HepG2 (cell line): ENCODE data around the gene PLLP. TPM values are rescaled to one million over a fixed set of nuclear protein-coding genes. Genes with fewer than 3 reads are reported as not detected.

Experiments used
- ATAC-seq: fragments of 200-7000 bp; cut with Tn5 transposase; 3 replicates; pipeline ENCODE4 v1.9.1; 2020; ENCODE audit warnings: mild to moderate bottlenecking, moderate library complexity
- BruUV-seq: library from RNA; stranded (reverse); fragments of 400-500 nt; replicated peaks from 2 replicates; lab custom pipeline; 2021; lab: Mats Ljungman, UMichigan
- CTCF ChIA-PET: fragments of 300-600 bp; formaldehyde crosslinking; extraction: SDS; loops from one replicate; lab custom pipeline; 2021; ENCODE audit warnings: low total read pairs, inconsistent platforms, low intra/inter-chr PET ratio; lab: Yijun Ruan, JAX
- POLR2A ChIA-PET: fragments of 350-600 bp; sonication (Branson Sonifier 250); formaldehyde crosslinking; loops from one replicate; lab custom pipeline; 2020; ENCODE audit warnings: antibody characterized with exemption, inconsistent platforms; lab: Yijun Ruan, JAX
- DNase-seq: peaks from one replicate; pipeline ENCODE4 v3.0.0-alpha.2; 2015; ENCODE audit warnings: low spot score
- FAIRE-seq: peaks from 3 replicates; lab custom pipeline; 2011; peaks lifted over from hg19 to GRCh38; lab: Jason Lieb, UNC
- H2AFZ ChIP-seq: one replicate; pipeline ENCODE4 v1.6.1; 2011; ENCODE audit warnings: low read length, inconsistent platforms
- H3K27ac ChIP-seq: fragments of 300-600 bp; 3 replicates; pipeline ENCODE4 v1.8.0; 2011; ENCODE audit warnings: mixed run types, mild to moderate bottlenecking, mixed read lengths, low read length, inconsistent platforms; ENCODE audit not compliant: insufficient read depth; ENCODE audit errors: extremely low read length
- H3K27me3 ChIP-seq, 2 experiments: fragments of 200-600 bp in 1 of 2; 2 replicates in 1 of 2; 3 replicates in 1 of 2; pipeline versions ENCODE4 v1.6.0 to v1.8.0; 2011; ENCODE audit warnings: low read length in 2 of 2, mild to moderate bottlenecking in 2 of 2, moderate library complexity in 2 of 2, inconsistent platforms in 1 of 2; ENCODE audit not compliant: insufficient read depth in 2 of 2, control insufficient read depth in 1 of 2
- H3K36me3 ChIP-seq, 2 experiments: fragments of 200-600 bp in 1 of 2; replicated peaks in 1 of 2; 2 replicates in 1 of 2; 3 replicates in 1 of 2; pipeline versions ENCODE4 v1.5.1 to v1.8.0; 2011; ENCODE audit warnings: low read length in 2 of 2, inconsistent platforms in 1 of 2; ENCODE audit not compliant: insufficient read depth in 2 of 2, control insufficient read depth in 1 of 2
- H3K4me1 ChIP-seq: 2 replicates; pipeline ENCODE4 v1.5.1; 2012; ENCODE audit warnings: low read length, inconsistent platforms; ENCODE audit not compliant: insufficient read depth
- H3K4me2 ChIP-seq: 2 replicates; pipeline ENCODE4 v1.6.0; 2011; ENCODE audit warnings: low read depth, low read length, inconsistent platforms
- H3K4me3 ChIP-seq, 3 experiments: fragments of 200-600 bp in 1 of 3; sonication (generic), shearing (Covaris generic) in 1 of 3; replicated peaks in 1 of 3; 2 replicates each; pipeline ENCODE4 v1.5.1; 2011 to 2016; ENCODE audit warnings: low read length in 3 of 3, inconsistent platforms in 2 of 3, low read depth in 2 of 3, mild to moderate bottlenecking in 2 of 3, control low read depth in 1 of 3, mixed read lengths in 1 of 3; ENCODE audit not compliant: insufficient read depth in 1 of 3
- H3K79me2 ChIP-seq: one replicate; pipeline ENCODE4 v1.6.1; 2011; ENCODE audit warnings: low read length, inconsistent platforms; ENCODE audit not compliant: insufficient read depth
- H3K9ac ChIP-seq: 2 replicates; pipeline ENCODE4 v1.6.0; 2011; ENCODE audit warnings: mild to moderate bottlenecking, low read depth, low read length, inconsistent platforms; ENCODE audit not compliant: insufficient read depth
- H3K9me3 ChIP-seq: 2 replicates; pipeline ENCODE4 v1.5.1; 2012; ENCODE audit warnings: mild to moderate bottlenecking, low read length
- H4K20me1 ChIP-seq: 2 replicates; pipeline ENCODE4 v1.6.0; 2011; ENCODE audit warnings: inconsistent platforms, mild to moderate bottlenecking, low read length, moderate library complexity; ENCODE audit not compliant: insufficient read depth
- IKZF4 ChIP-seq: sonication (generic); formaldehyde crosslinking; IDR thresholded peaks from 2 replicates; pipeline ENCODE4 v1.5.1; 2020; ENCODE audit warnings: borderline replicate concordance, mild to moderate bottlenecking, low read depth, missing genetic modification reagents; ENCODE audit errors: not compliant biosample characterization
- PCBP1 ChIP-seq: fragments of 200-400 bp; formaldehyde crosslinking; IDR thresholded peaks from 2 replicates; pipeline ENCODE4 v1.6.1; 2017; ENCODE audit warnings: mild to moderate bottlenecking, low read depth, low read length, borderline replicate concordance
- POLR2AphosphoS2 ChIP-seq: IDR thresholded peaks from 2 replicates; pipeline ENCODE4 v1.6.1; 2011; ENCODE audit warnings: low read depth, low read length, improper control_type of control experiment
- POLR2G ChIP-seq: fragments of 200-400 bp; formaldehyde crosslinking; IDR thresholded peaks from 2 replicates; pipeline ENCODE4 v1.6.1; 2018; ENCODE audit warnings: mild to moderate bottlenecking, low read depth, low read length, moderate library complexity
- RBM22 ChIP-seq: fragments of 200-400 bp; formaldehyde crosslinking; optimal IDR thresholded peaks from 2 replicates; pipeline ENCODE3; 2017; ENCODE audit warnings: mild to moderate bottlenecking, low read length, moderate library complexity
- WGBS: methylation state at CpG from one replicate; pipeline ENCODE4 v1.1.6; 2017; ENCODE audit warnings: low lambda C conversion rate; 5-methylcytosine and 5-hydroxymethylcytosine counted together
- in situ Hi-C: cut with HindIII; loops from 2 replicates; pipeline ENCODE4 v1.10.0; 2017; ENCODE audit warnings: low pct_unique_long_range_greater_than_20kb; ENCODE audit not compliant: extremely low pct_ligation_motif_present
- intact Hi-C: fragments of 100-400 bp; cut with micrococcal nuclease; formaldehyde crosslinking; loops from one replicate; pipeline ENCODE4 v1.10.0; 2022; ENCODE audit not compliant: unreplicated experiment
- polyA plus RNA-seq, 8 experiments: library from polyadenylated mRNA; depleted of rRNA in 3 of 8; stranded (reverse) in 7 of 8; unstranded in 1 of 8; fragments of >200 nt; fragmentation: Illumina TruSeq in 4 of 8; extraction: Trizol in 4 of 8; gene quantifications; 2 replicates each; pipeline versions ENCODE4 v1.2.1 to v1.2.3, GENCODE V29; 2011 to 2016; ENCODE audit warnings: low read depth in 4 of 8, missing spikeins in 1 of 8, mixed read lengths in 1 of 8; ENCODE audit not compliant: insufficient read depth in 1 of 8
- total RNA-seq, 5 experiments: library from RNA; depleted of rRNA; stranded (reverse); fragments of >200 nt; fragmentation: Illumina TruSeq; extraction: Trizol; gene quantifications; 2 replicates each; pipeline ENCODE4 v1.2.3, GENCODE V29; 2016; ENCODE audit warnings: low read depth in 1 of 5
- TF ChIP-seq, protein P1 (sequence below): sonication (generic); formaldehyde crosslinking; IDR thresholded peaks from 2 replicates; pipeline ENCODE4 v1.4.0; 2020; ENCODE audit warnings: mild to moderate bottlenecking, missing genetic modification reagents

Gene PLLP
- total and polyA plus RNA-seq, 2 of the 13 experiments (the other 11 are each of a cell fraction or from before 2014, with no cell fraction given) = 60.6 to 127 TPM

DNA sequence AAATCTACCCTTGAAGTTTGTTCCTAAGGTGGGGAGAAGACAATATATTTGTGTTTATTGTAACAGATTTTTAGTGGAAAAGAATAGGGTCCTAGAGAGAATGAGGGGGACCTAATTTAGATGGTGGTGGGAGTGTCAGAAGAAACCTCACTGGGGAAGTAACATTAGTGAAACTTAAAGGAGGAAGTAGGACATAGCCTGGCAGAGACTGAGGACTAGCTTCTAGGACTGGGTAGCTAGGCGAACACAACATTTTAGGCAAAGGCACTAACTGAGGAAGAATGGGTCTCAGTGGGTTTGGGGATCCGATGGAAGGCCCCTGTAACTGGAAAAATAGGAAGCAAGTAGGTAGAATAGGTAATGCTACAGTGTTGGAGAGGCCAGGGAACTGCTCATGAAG, 43.6 kb downstream of the PLLP start:
- Histone ChIP-seq H4K20me1 (no peaks in the 10 kb centered on the region), H3K9ac (no peak overlapping the region), H3K4me1 (peaks cover 17% of the 10 kb centered on the region), H3K27ac (no peak overlapping the region), H3K4me3 (no peak overlapping the region), H3K36me3 (peaks cover 7 to 25% of the 10 kb centered on the region in 2 experiments; a peak in 4 of 5 replicates), H3K9me3 (no peaks in the 10 kb centered on the region), H3K4me2 (no peak overlapping the region), H3K27me3 (no peaks in the 10 kb centered on the region), H2AFZ (no peak overlapping the region), H3K79me2 (peaks cover 3% of the 10 kb centered on the region)
- DNase-seq (no peak), ATAC-seq (no peak), FAIRE-seq (no peak)
- intact Hi-C loops = no loop called here
- POLR2A ChIA-PET = interaction anchor here (1.2 to 1.3 kb wide), 2 partner anchors 27 to 39 kb away, joined by 3 to 7 read pairs; no protein-coding TSS in a partner anchor
- TF ChIP-seq POLR2G (peak; percentile 47; the same call in 1 of the 2 replicates), POLR2AphosphoS2 (peak; percentile 78; the same call in 1 of the 2 replicates)
- TF ChIP-seq, protein P1, sequence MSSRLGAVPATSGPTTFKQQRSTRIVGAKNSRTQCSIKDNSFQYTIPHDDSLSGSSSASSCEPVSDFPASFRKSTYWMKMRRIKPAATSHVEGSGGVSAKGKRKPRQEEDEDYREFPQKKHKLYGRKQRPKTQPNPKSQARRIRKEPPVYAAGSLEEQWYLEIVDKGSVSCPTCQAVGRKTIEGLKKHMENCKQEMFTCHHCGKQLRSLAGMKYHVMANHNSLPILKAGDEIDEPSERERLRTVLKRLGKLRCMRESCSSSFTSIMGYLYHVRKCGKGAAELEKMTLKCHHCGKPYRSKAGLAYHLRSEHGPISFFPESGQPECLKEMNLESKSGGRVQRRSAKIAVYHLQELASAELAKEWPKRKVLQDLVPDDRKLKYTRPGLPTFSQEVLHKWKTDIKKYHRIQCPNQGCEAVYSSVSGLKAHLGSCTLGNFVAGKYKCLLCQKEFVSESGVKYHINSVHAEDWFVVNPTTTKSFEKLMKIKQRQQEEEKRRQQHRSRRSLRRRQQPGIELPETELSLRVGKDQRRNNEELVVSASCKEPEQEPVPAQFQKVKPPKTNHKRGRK = no peak
- in situ Hi-C loops = no loop called here
- no TSS peak for BruUV-seq
- CTCF ChIA-PET = no interaction called here
- WGBS = 98% methylated on average over 2 of the region's 2 CpGs

- ChIA-PET CTCF (no interaction called here), POLR2A (no interaction called here)
- H4K20me1 ChIP-seq = no peaks in the 10 kb centered on the region
- peaks cover 10% of the 10 kb centered on the region for H3K4me1 ChIP-seq
- no peak overlapping the region for H3K4me2 ChIP-seq
- H3K4me3 ChIP-seq = no peak overlapping the region
- in situ Hi-C loops (no loop called here), intact Hi-C loops (no loop called here)
- TSS peak; percentile 17 for BruUV-seq
- H3K79me2 ChIP-seq = no peaks in the 10 kb centered on the region
- FAIRE-seq = no peak
- WGBS = 97% methylated on average over 2 of the region's 2 CpGs
- H3K9me3 ChIP-seq = no peaks in the 10 kb centered on the region
- no peak overlapping the region for H3K27ac ChIP-seq
- H3K9ac ChIP-seq = no peak overlapping the region
- H3K27me3 ChIP-seq = no peaks in the 10 kb centered on the region
- peaks cover 19 to 42% of the 10 kb centered on the region in 2 experiments for H3K36me3 ChIP-seq
- TF ChIP-seq RBM22 = peak; percentile 36
- TF ChIP-seq IKZF4 (CRISPR knock-in tag) = no peak
- TF ChIP-seq PCBP1 = no peak
- no peak overlapping the region for H2AFZ ChIP-seq
- ATAC-seq = no peak
- no peak for DNase-seq
These were observed 45.4 kb downstream of the PLLP start for GRCh38 chr16:57239107-57239506.
